HCT116 (cell line): Measurements from ENCODE around the gene CIART. TPM values are rescaled to one million over a fixed set of nuclear protein-coding genes. Genes with fewer than 3 reads are reported as not detected.

Experiments
- ATAC-seq: fragments of 200-7000 bp; cut with Tn5 transposase; 2 replicates; pipeline ENCODE4 v1.9.1; 2020; ENCODE audit warnings: mild to moderate bottlenecking, moderate library complexity
- BruUV-seq: library from RNA; stranded (reverse); fragments of 400-500 nt; replicated peaks from 2 replicates; lab custom pipeline; 2021; lab: Mats Ljungman, UMichigan
- CTCF ChIA-PET: fragments of 300-600 bp; sonication (Branson Sonifier 250); formaldehyde crosslinking; loops from one replicate; lab custom pipeline; 2021; ENCODE audit warnings: antibody characterized with exemption; lab: Charles Lee
- POLR2A ChIA-PET: fragments of 300-600, 350-600 bp; sonication (Branson Sonifier 250); formaldehyde crosslinking; loops from one replicate; lab custom pipeline; 2021; ENCODE audit warnings: antibody characterized with exemption; lab: Charles Lee
- RAD21 ChIA-PET, 2 experiments: fragments of 300-600 bp; sonication (Branson Sonifier 250); formaldehyde crosslinking; loops; one replicate each; lab custom pipeline; 2023; ENCODE audit warnings: low total read pairs in 2 of 2; ENCODE audit not compliant: uncharacterized antibody in 2 of 2, unreplicated experiment in 2 of 2, low non-redundant PET in 1 of 2; lab: Charles Lee
- DNase-seq: peaks from one replicate; pipeline ENCODE4 v3.0.0-alpha.2; 2010; ENCODE audit warnings: low read depth, low spot score
- H2AFZ ChIP-seq: fragments of 200-600 bp; shearing (Covaris generic), sonication (generic); 2 replicates; pipeline ENCODE4 v1.6.1; 2017; ENCODE audit warnings: low read depth, mixed run types, mixed read lengths, antibody characterized with exemption, low read length; ENCODE audit not compliant: poor library complexity, severe bottlenecking
- H3K27ac ChIP-seq: 2 replicates; pipeline ENCODE4 v1.5.1; 2012; ENCODE audit warnings: low read depth, low read length
- H3K27me3 ChIP-seq: fragments of 200-600 bp; sonication (generic); 2 replicates; pipeline ENCODE4 v1.6.1; 2016; ENCODE audit warnings: mixed run types, low read length, mixed read lengths; ENCODE audit not compliant: insufficient read depth
- H3K36me3 ChIP-seq, 2 experiments: fragments of 200-500 bp in 1 of 2; fragments of 200-600 bp in 1 of 2; sonication (Bioruptor generic) in 1 of 2; sonication (generic) in 1 of 2; 2 replicates each; pipeline versions ENCODE4 v1.5.1 to v1.6.1; 2014 to 2016; ENCODE audit warnings: low read length in 2 of 2, inconsistent platforms in 1 of 2, mixed read lengths in 1 of 2, mixed run types in 1 of 2; ENCODE audit not compliant: insufficient read depth in 2 of 2, control insufficient read depth in 1 of 2
- H3K4me1 ChIP-seq, 2 experiments: fragments of 200-600 bp in 1 of 2; sonication (generic) in 1 of 2; 2 replicates each; pipeline versions ENCODE4 v1.5.1 to v1.6.1; 2012 to 2017; ENCODE audit warnings: low read length in 2 of 2, inconsistent platforms in 1 of 2, mild to moderate bottlenecking in 1 of 2, mixed read lengths in 1 of 2, mixed run types in 1 of 2, moderate library complexity in 1 of 2; ENCODE audit not compliant: insufficient read depth in 2 of 2, control insufficient read depth in 1 of 2
- H3K4me2 ChIP-seq: fragments of 200-600 bp; sonication (generic); 2 replicates; pipeline ENCODE4 v1.6.1; 2017; ENCODE audit warnings: mixed run types, low read length, mixed read lengths
- H3K4me3 ChIP-seq, 2 experiments: fragments of 200-600 bp in 1 of 2; sonication (generic) in 1 of 2; replicated peaks in 1 of 2; 2 replicates each; pipeline ENCODE4 v1.5.1; 2011 to 2016; ENCODE audit warnings: low read length in 2 of 2, control low read depth in 1 of 2, low read depth in 1 of 2, mild to moderate bottlenecking in 1 of 2, mixed read lengths in 1 of 2, mixed run types in 1 of 2
- H3K79me2 ChIP-seq: fragments of 200-600 bp; sonication (generic); 2 replicates; pipeline ENCODE4 v1.6.1; 2017; ENCODE audit warnings: mild to moderate bottlenecking, mixed run types, low read length, moderate library complexity, mixed read lengths; ENCODE audit not compliant: insufficient read depth
- H3K9ac ChIP-seq: fragments of 200-600 bp; sonication (generic); 2 replicates; pipeline ENCODE4 v1.6.1; 2016; ENCODE audit warnings: low read length, mixed read lengths
- H3K9me2 ChIP-seq: fragments of 200-600 bp; sonication (generic), shearing (Covaris generic); 2 replicates; pipeline ENCODE4 v1.6.1; 2017; ENCODE audit warnings: mixed run types, mild to moderate bottlenecking, moderate library complexity; ENCODE audit not compliant: insufficient read depth
- H3K9me3 ChIP-seq, 2 experiments: fragments of 200-500 bp in 1 of 2; fragments of 200-600 bp in 1 of 2; sonication (Bioruptor generic) in 1 of 2; sonication (generic) in 1 of 2; 2 replicates each; pipeline ENCODE4 v1.6.1; 2014 to 2017; ENCODE audit warnings: low read length in 2 of 2, mixed read lengths in 2 of 2, inconsistent platforms in 1 of 2, low read depth in 1 of 2, mild to moderate bottlenecking in 1 of 2, mixed run types in 1 of 2, moderate library complexity in 1 of 2; ENCODE audit not compliant: control insufficient read depth in 1 of 2, insufficient read depth in 1 of 2
- H4K20me1 ChIP-seq: fragments of 200-600 bp; sonication (generic), shearing (Covaris generic); 2 replicates; pipeline ENCODE4 v1.6.1; 2017; ENCODE audit warnings: mixed run types, mild to moderate bottlenecking, moderate library complexity; ENCODE audit not compliant: insufficient read depth
- ATF3 ChIP-seq: IDR thresholded peaks from 2 replicates; pipeline ENCODE4 v1.6.1; 2012
- CBX3 ChIP-seq: IDR thresholded peaks from 2 replicates; pipeline ENCODE4 v1.6.1; 2012; ENCODE audit warnings: low read depth
- CEBPB ChIP-seq: IDR thresholded peaks from 2 replicates; pipeline ENCODE4 v1.6.1; 2012; ENCODE audit warnings: low read depth
- EZH2 ChIP-seq: fragments of 200-600 bp; sonication (generic); IDR thresholded peaks from 2 replicates; pipeline ENCODE4 v1.6.1; 2017; ENCODE audit warnings: antibody characterized with exemption, mixed run types
- EZH2phosphoT487 ChIP-seq: fragments of 200-600 bp; IDR thresholded peaks from 2 replicates; pipeline ENCODE4 v1.6.1; 2018; ENCODE audit warnings: antibody characterized with exemption, borderline replicate concordance
- JUND ChIP-seq: IDR thresholded peaks from 2 replicates; pipeline ENCODE4 v1.6.1; 2012
- MAX ChIP-seq: IDR thresholded peaks from 2 replicates; pipeline ENCODE4 v1.6.1; 2012
- POLR2AphosphoS5 ChIP-seq: IDR thresholded peaks from 2 replicates; pipeline ENCODE4 v1.6.1; 2011; ENCODE audit warnings: mild to moderate bottlenecking, low read depth, low read length, moderate library complexity
- RAD21 ChIP-seq: IDR thresholded peaks from 2 replicates; pipeline ENCODE4 v1.6.1; 2012; ENCODE audit warnings: low read depth, mild to moderate bottlenecking
- REST ChIP-seq: IDR thresholded peaks from 2 replicates; pipeline ENCODE4 v1.6.1; 2012; ENCODE audit warnings: low read depth
- SIN3A ChIP-seq: IDR thresholded peaks from 2 replicates; pipeline ENCODE4 v1.6.1; 2012; ENCODE audit warnings: low read depth
- SRF ChIP-seq: IDR thresholded peaks from 2 replicates; pipeline ENCODE4 v1.6.1; 2012; ENCODE audit warnings: low read depth
- TCF7L2 ChIP-seq: IDR thresholded peaks from 2 replicates; pipeline ENCODE4 v1.7.0; 2011; ENCODE audit warnings: borderline replicate concordance, inconsistent platforms; ENCODE audit not compliant: insufficient read depth, insufficient read length; ENCODE audit errors: extremely low read depth
- YY1 ChIP-seq: IDR thresholded peaks from 2 replicates; pipeline ENCODE4 v1.6.1; 2011; ENCODE audit warnings: low read length, low read depth, moderate library complexity, mild to moderate bottlenecking; ENCODE audit not compliant: insufficient replicate concordance; ENCODE audit errors: extremely low read depth
- ZFX ChIP-seq: fragments of 450-650 bp; IDR thresholded peaks from 2 replicates; pipeline ENCODE4 v1.6.1; 2017
- ZNF274 ChIP-seq: fragments of 200-500 bp; sonication (Bioruptor generic); IDR thresholded peaks from 2 replicates; pipeline ENCODE4 v1.6.1; 2014; ENCODE audit warnings: mild to moderate bottlenecking, low read depth, low read length, inconsistent platforms
- intact Hi-C: fragments of 100-400 bp; cut with micrococcal nuclease; formaldehyde crosslinking; loops from 2 replicates; pipeline ENCODE4 v1.10.0; 2022
- total RNA-seq: library from RNA; stranded (reverse); gene quantifications from one replicate; pipeline ENCODE4 v1.2.1, GENCODE V29; 2021; ENCODE audit not compliant: unreplicated experiment

CIART gene
- total RNA-seq, 1 experiment from 2014 or later, result 0.22 TPM

GRCh38 chr1:150273311-150273710, 9.0 kb upstream of the CIART start:
- DNase-seq (no peak), ATAC-seq (no peak)
- Histone ChIP-seq H2AFZ (no peak overlapping the region), H3K36me3 (no peaks in the 10 kb centered on the region), H3K9ac (no peak overlapping the region), H3K79me2 (peaks cover 6% of the 10 kb centered on the region), H3K9me2 (no peaks in the 10 kb centered on the region), H3K27ac (no peak overlapping the region), H4K20me1 (no peaks in the 10 kb centered on the region), H3K27me3 (no peaks in the 10 kb centered on the region), H3K4me3 (no peak overlapping the region), H3K4me2 (no peak overlapping the region), H3K4me1 (peaks cover 18 to 32% of the 10 kb centered on the region in 2 experiments), H3K9me3 (no peaks in the 10 kb centered on the region)
- BruUV-seq, result no TSS peak
- TF ChIP-seq CBX3 (no peak), TCF7L2 (no peak), POLR2AphosphoS5 (no peak), JUND (no peak), SRF (no peak), SIN3A (no peak), EZH2 (no peak), ZNF274 (no peak), EZH2phosphoT487 (no peak), ZFX (no peak), MAX (no peak), REST (no peak), ATF3 (no peak), RAD21 (no peak), CEBPB (no peak), YY1 (no peak)
- POLR2A ChIA-PET, result interaction anchor here (1.8 kb wide), 1 partner anchor 13 kb away, joined by 6 read pairs; no protein-coding TSS in a partner anchor
- intact Hi-C loops, result no loop called here
- CTCF ChIA-PET, result interaction anchor here (0.8 to 1.4 kb wide), 3 partner anchors 8 to 18 kb away, joined by 3 to 4 read pairs (median 3); no protein-coding TSS in a partner anchor
- RAD21 ChIA-PET, result no interaction called here
